ENCODE results near the gene RGS19.
"Not testable (repeated sequence)": the region's sequence is repeated elsewhere in the genome, so short reads cannot be mapped to it uniquely, and the experiment has no call there.

The RGS19 gene

GRCh38 chr20:64092258-64093012 lies 13.1 kb upstream of the RGS19 start:
- no peak for DNase-seq

GRCh38 chr20:64091770-64092169 lies 12.5 kb upstream of the RGS19 start:
- no peak for DNase-seq

GRCh38 chr20:64091340-64091739 lies 12.0 kb upstream of the RGS19 start:
- DNase-seq: no peak

- no peak for DNase-seq
These were observed 10.8 kb upstream of the RGS19 start for GRCh38 chr20:64090165-64090564.

GRCh38 chr20:64088586-64088985 lies 9.3 kb upstream of the RGS19 start:
- not testable (repeated sequence) for DNase-seq

- not testable (repeated sequence) for DNase-seq
These were observed 8.0 kb upstream of the RGS19 start for GRCh38 chr20:64087226-64087825.

- no peak for DNase-seq
These were observed 7.5 kb upstream of the RGS19 start for GRCh38 chr20:64086801-64087200.

GRCh38 chr20:64084685-64085152 lies 5.4 kb upstream of the RGS19 start:
- no peak for DNase-seq

GRCh38 chr20:64083804-64084684 lies 4.7 kb upstream of the RGS19 start, which contains the start of gene LKAAEAR1:
TSS of gene LKAAEAR1 (minus strand) at chr20:64084398. CDS start at chr20:64084219, 179 bp downstream.
- DNase-seq: no peak

- DNase-seq: peak; percentile 77
These were observed 4.1 kb upstream of the RGS19 start for GRCh38 chr20:64083378-64083803.

GRCh38 chr20:64082820-64083377 lies 3.6 kb upstream of the RGS19 start:
- DNase-seq: no peak

- no peak for DNase-seq
These were observed 2.9 kb upstream of the RGS19 start for GRCh38 chr20:64082126-64082731.

GRCh38 chr20:64081624-64081964 lies 2.3 kb upstream of the RGS19 start:
- no peak for DNase-seq

GRCh38 chr20:64080813-64081623 lies 1.7 kb upstream of the RGS19 start:
- DNase-seq: no peak

GRCh38 chr20:64080013-64080812 lies 895 bp upstream of the RGS19 start, which contains the start of gene OPRL1:
TSS of gene OPRL1 (plus strand) at chr20:64080082. CDS start at chr20:64092721, 12,639 bp downstream.
- DNase-seq: peak; percentile 55

GRCh38 chr20:64078934-64079272 lies 415 bp downstream of the RGS19 start:
- no peak for DNase-seq

GRCh38 chr20:64077876-64078551 lies 1.3 kb downstream of the RGS19 start:
- peak; percentile 65 for DNase-seq

- no peak for DNase-seq
These were observed 1.8 kb downstream of the RGS19 start for GRCh38 chr20:64077541-64077875.

- DNase-seq: peak; percentile 43
These were observed 2.2 kb downstream of the RGS19 start for GRCh38 chr20:64077094-64077493.
